ENCODE measurements around the gene NUDT6.

Gene NUDT6

GRCh38 chr4:122963216-122963615, 40.8 kb upstream of the NUDT6 start:
- Histone ChIP-seq H3K9ac (no peak overlapping the region), H3K79me2 (no peaks in the 10 kb centered on the region), H3K4me3 (ENCODE audit: low read depth, low read length) (no peak overlapping the region), H3K4me1 (no peaks in the 10 kb centered on the region), H3K4me2 (ENCODE audit: low read length) (no peak overlapping the region), H3K9me3 (ENCODE audit: control insufficient read depth, low read length) (no peaks in the 10 kb centered on the region), H2AFZ (no peak overlapping the region), H3K27me3 (ENCODE audit: control insufficient read depth, insufficient read depth, low read length) (no peaks in the 10 kb centered on the region), H3K27ac (no peak overlapping the region), H3K36me3 (ENCODE audit: control insufficient read depth, insufficient read depth, low read length) (no peaks in the 10 kb centered on the region)
- no peak for TF ChIP-seq CTCF (IDR thresholded peaks at IDR 0.05)

- no peaks in the 10 kb centered on the region for H3K27me3 ChIP-seq (ENCODE audit: control insufficient read depth, insufficient read depth, low read length)
- no peaks in the 10 kb centered on the region for H3K4me1 ChIP-seq
- H3K4me2 ChIP-seq (ENCODE audit: low read length), result no peak overlapping the region
- no peak for TF ChIP-seq CTCF (IDR thresholded peaks at IDR 0.05)
- H3K9ac ChIP-seq, result no peak overlapping the region
- H3K4me3 ChIP-seq (ENCODE audit: low read depth, low read length), result no peak overlapping the region
- no peak overlapping the region for H2AFZ ChIP-seq
- H3K9me3 ChIP-seq (ENCODE audit: control insufficient read depth, low read length), result no peaks in the 10 kb centered on the region
- H3K36me3 ChIP-seq (ENCODE audit: control insufficient read depth, insufficient read depth, low read length), result no peaks in the 10 kb centered on the region
- no peaks in the 10 kb centered on the region for H3K79me2 ChIP-seq
- H3K27ac ChIP-seq, result no peak overlapping the region
Observed at GRCh38 chr4:122960611-122961000, 38.2 kb upstream of the NUDT6 start.

DNA sequence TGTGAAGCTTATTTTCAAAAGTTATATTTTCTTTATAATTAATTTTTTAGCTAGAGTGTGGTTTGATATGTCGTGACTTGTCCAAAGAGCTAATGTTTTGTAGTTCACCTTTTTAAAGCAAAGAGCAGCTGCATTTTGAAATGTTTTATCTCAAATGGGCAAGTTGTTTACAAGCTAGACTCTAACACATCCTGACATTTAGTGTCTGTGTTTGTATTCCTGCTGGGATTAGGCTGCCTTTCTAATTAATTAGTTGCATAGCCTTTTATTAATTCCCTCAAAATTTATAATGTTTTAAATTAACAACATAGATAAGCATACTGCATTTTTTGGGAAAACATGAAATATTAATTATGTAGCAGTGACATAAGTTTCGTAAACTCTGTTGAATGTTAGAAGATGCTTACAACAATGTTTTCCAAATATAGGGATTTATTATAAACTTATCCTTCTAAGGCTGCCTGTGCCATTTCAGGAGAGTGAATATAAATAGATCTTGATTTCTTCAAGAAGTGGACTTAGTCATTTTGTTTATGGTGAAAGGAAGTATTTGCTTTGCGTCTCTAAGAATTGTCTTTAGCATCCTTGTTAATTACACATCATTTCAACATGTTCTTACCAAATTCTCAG, 37.7 kb upstream of the NUDT6 start:
- Histone ChIP-seq H3K27ac (no peak overlapping the region), H3K9ac (no peak overlapping the region), H3K9me3 (ENCODE audit: control insufficient read depth, low read length) (no peaks in the 10 kb centered on the region), H2AFZ (no peak overlapping the region), H3K27me3 (ENCODE audit: control insufficient read depth, insufficient read depth, low read length) (no peaks in the 10 kb centered on the region), H3K4me3 (ENCODE audit: low read depth, low read length) (no peak overlapping the region), H3K4me2 (ENCODE audit: low read length) (no peak overlapping the region), H3K4me1 (no peaks in the 10 kb centered on the region), H3K79me2 (no peaks in the 10 kb centered on the region), H3K36me3 (ENCODE audit: control insufficient read depth, insufficient read depth, low read length) (no peaks in the 10 kb centered on the region)
- TF ChIP-seq CTCF (IDR thresholded peaks at IDR 0.05), result no peak

GRCh38 chr4:122959441-122959840, 37.0 kb upstream of the NUDT6 start:
- Histone ChIP-seq H3K4me1 (no peaks in the 10 kb centered on the region), H3K36me3 (ENCODE audit: control insufficient read depth, insufficient read depth, low read length) (no peaks in the 10 kb centered on the region)
- no peak for TF ChIP-seq CTCF (IDR thresholded peaks at IDR 0.05)

DNA sequence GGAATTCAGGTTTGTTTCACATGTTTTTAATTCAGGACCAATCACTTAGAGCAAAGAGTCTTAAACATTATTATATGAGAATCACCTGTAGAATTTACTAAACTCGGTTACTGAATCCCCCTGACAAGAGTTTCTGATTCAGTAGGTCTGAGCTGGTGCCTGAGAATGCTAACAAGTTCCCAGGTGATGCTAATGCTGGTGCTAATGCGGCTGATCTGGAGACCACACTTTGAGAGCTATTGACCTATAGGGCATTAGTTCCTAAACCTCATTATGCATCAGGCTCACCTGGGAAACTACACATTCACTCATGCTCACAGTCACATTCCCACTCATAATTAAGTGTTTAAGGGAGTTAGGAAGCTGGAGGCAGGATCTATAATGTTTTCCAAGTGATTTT, 36.1 kb upstream of the NUDT6 start:
- H2AFZ ChIP-seq, result no peak overlapping the region
- H3K4me2 ChIP-seq (ENCODE audit: low read length), result no peak overlapping the region
- no peak overlapping the region for H3K9ac ChIP-seq
- no peaks in the 10 kb centered on the region for H3K79me2 ChIP-seq
- no peaks in the 10 kb centered on the region for H3K27me3 ChIP-seq (ENCODE audit: control insufficient read depth, insufficient read depth, low read length)
- TF ChIP-seq CTCF (IDR thresholded peaks at IDR 0.05), result no peak
- H3K36me3 ChIP-seq (ENCODE audit: control insufficient read depth, insufficient read depth, low read length), result no peaks in the 10 kb centered on the region
- H3K27ac ChIP-seq, result no peak overlapping the region
- no peak overlapping the region for H3K4me3 ChIP-seq (ENCODE audit: low read depth, low read length)
- H3K4me1 ChIP-seq, result no peaks in the 10 kb centered on the region
- H3K9me3 ChIP-seq (ENCODE audit: control insufficient read depth, low read length), result no peaks in the 10 kb centered on the region

More at GRCh38 chr4:122959441-122959840, 37.0 kb upstream of the NUDT6 start:
- Histone ChIP-seq H3K4me2 (ENCODE audit: low read length) (no peak overlapping the region), H3K79me2 (no peaks in the 10 kb centered on the region), H3K27me3 (ENCODE audit: control insufficient read depth, insufficient read depth, low read length) (no peaks in the 10 kb centered on the region), H3K27ac (no peak overlapping the region), H3K9ac (no peak overlapping the region), H3K9me3 (ENCODE audit: control insufficient read depth, low read length) (no peaks in the 10 kb centered on the region), H3K4me3 (ENCODE audit: low read depth, low read length) (no peak overlapping the region), H2AFZ (no peak overlapping the region)

All from parathyroid adenoma (tissue), 2 donors.